WERI-Rb-1 (cell line): ENCODE measurements around the gene LRRC36.

Source experiments
- DNase-seq: peaks from one replicate; pipeline ENCODE4 v3.0.0-alpha.2; 2020
- H3K27ac ChIP-seq: fragments of 250-450 bp; sonication (Bioruptor Pico); 2 replicates; pipeline ENCODE4 v1.5.1; 2020; ENCODE audit warnings: mild to moderate bottlenecking, moderate library complexity
- H3K27me3 ChIP-seq: fragments of 250-450 bp; sonication (Bioruptor Pico); 2 replicates; pipeline ENCODE4 v1.5.1; 2021; ENCODE audit warnings: mild to moderate bottlenecking, low read depth, moderate library complexity; ENCODE audit not compliant: insufficient read depth, severe bottlenecking
- H3K36me3 ChIP-seq: fragments of 250-450 bp; sonication (Bioruptor Pico); 2 replicates; pipeline ENCODE4 v1.5.1; 2020; ENCODE audit warnings: mild to moderate bottlenecking, moderate library complexity
- H3K4me3 ChIP-seq: 2 replicates; pipeline ENCODE4 v1.5.1; 2011; ENCODE audit warnings: low read depth, mild to moderate bottlenecking, control low read depth, low read length
- H3K9me3 ChIP-seq: fragments of 250-450 bp; sonication (Bioruptor Pico); 2 replicates; pipeline ENCODE4 v1.5.1; 2021; ENCODE audit warnings: mild to moderate bottlenecking, moderate library complexity; ENCODE audit not compliant: severe bottlenecking
- CTCF ChIP-seq: IDR thresholded peaks from 2 replicates; pipeline ENCODE4 v1.5.1; 2011; ENCODE audit warnings: low read depth, mild to moderate bottlenecking, control low read depth, inconsistent platforms, low read length

LRRC36 gene

GRCh38 chr16:67383284-67383683, 56.7 kb downstream of the LRRC36 start:
- Histone ChIP-seq H3K27me3 (no peaks in the 10 kb centered on the region), H3K36me3 (no peaks in the 10 kb centered on the region), H3K9me3 (no peaks in the 10 kb centered on the region), H3K27ac (no peak overlapping the region), H3K4me3 (no peak overlapping the region)
- TF ChIP-seq CTCF, result no peak
- DNase-seq, result no peak

GRCh38 chr16:67384778-67385510, 58.3 kb downstream of the LRRC36 start:
- no peaks in the 10 kb centered on the region for H3K36me3 ChIP-seq
- TF ChIP-seq CTCF, result no peak
- H3K27me3 ChIP-seq, result no peaks in the 10 kb centered on the region
- H3K27ac ChIP-seq, result no peak overlapping the region
- no peaks in the 10 kb centered on the region for H3K9me3 ChIP-seq
- no peak for DNase-seq
- H3K4me3 ChIP-seq, result no peak overlapping the region

GRCh38 chr16:67386861-67387455, 60.3 kb downstream of the LRRC36 start:
- Histone ChIP-seq H3K27me3 (no peaks in the 10 kb centered on the region), H3K4me3 (no peak overlapping the region), H3K9me3 (no peaks in the 10 kb centered on the region), H3K36me3 (no peaks in the 10 kb centered on the region), H3K27ac (no peak overlapping the region)
- TF ChIP-seq CTCF, result no peak
- no peak for DNase-seq

GRCh38 chr16:67387479-67388079, 61.0 kb downstream of the LRRC36 start:
- no peak for TF ChIP-seq CTCF
- H3K9me3 ChIP-seq, result no peaks in the 10 kb centered on the region
- no peak for DNase-seq
- no peak overlapping the region for H3K27ac ChIP-seq
- H3K4me3 ChIP-seq, result no peak overlapping the region
- no peaks in the 10 kb centered on the region for H3K36me3 ChIP-seq
- no peaks in the 10 kb centered on the region for H3K27me3 ChIP-seq

GRCh38 chr16:67388191-67388590, 61.6 kb downstream of the LRRC36 start:
- TF ChIP-seq CTCF, result no peak

More at GRCh38 chr16:67388191-67388590, 61.6 kb downstream of the LRRC36 start:
- Histone ChIP-seq H3K9me3 (no peaks in the 10 kb centered on the region), H3K4me3 (no peak overlapping the region), H3K27me3 (no peaks in the 10 kb centered on the region), H3K36me3 (no peaks in the 10 kb centered on the region), H3K27ac (no peak overlapping the region)
- DNase-seq, result no peak
